K562 (cell line): ENCODE measurements around the gene TLCD1. TPM values are rescaled to one million over a fixed set of nuclear protein-coding genes. Genes with fewer than 3 reads are reported as not detected.

Source experiments
- BRF1 ChIP-seq: IDR thresholded peaks from 3 replicates; pipeline ENCODE4 v1.6.1; 2011; ENCODE audit warnings: borderline replicate concordance, mild to moderate bottlenecking; ENCODE audit not compliant: insufficient read length; ENCODE audit errors: extremely low read depth
- FOXK2 ChIP-seq, 2 experiments: fragments of 450-650 bp; IDR thresholded peaks in 1 of 2; conservative IDR thresholded peaks in 1 of 2; 2 replicates each; pipeline ENCODE4 v1.6.1; 2016; ENCODE audit warnings: low read depth in 2 of 2, mild to moderate bottlenecking in 1 of 2
- LCOR ChIP-seq: sonication (generic); formaldehyde crosslinking; IDR thresholded peaks from 2 replicates; pipeline ENCODE4 v1.8.0; 2022; ENCODE audit warnings: mild to moderate bottlenecking, missing genetic modification reagents
- MGA ChIP-seq: fragments of 450-650 bp; IDR thresholded peaks from 2 replicates; pipeline ENCODE4 v1.6.1; 2016; ENCODE audit warnings: mild to moderate bottlenecking, moderate library complexity
- MLLT1 ChIP-seq, 2 experiments: fragments of 450-650 bp; IDR thresholded peaks; 2 replicates each; pipeline ENCODE4 v1.6.1; 2016
- SREBF2 ChIP-seq: sonication (generic); formaldehyde crosslinking; IDR thresholded peaks from 2 replicates; pipeline ENCODE4 v1.4.0; 2020; ENCODE audit warnings: mild to moderate bottlenecking, missing genetic modification reagents
- TFE3 ChIP-seq: fragments of 450-650 bp; formaldehyde crosslinking; IDR thresholded peaks from 2 replicates; pipeline ENCODE4 v1.4.0; 2020; ENCODE audit warnings: mild to moderate bottlenecking, mixed read lengths
- ZNF695 ChIP-seq: fragments of 450-650 bp; formaldehyde crosslinking; IDR thresholded peaks from 2 replicates; pipeline ENCODE4 v1.4.0; 2020; ENCODE audit warnings: mild to moderate bottlenecking, moderate library complexity
- polyA plus RNA-seq, 8 experiments: library from polyadenylated mRNA; depleted of rRNA in 4 of 8; stranded (reverse) in 5 of 8; unstranded in 3 of 8; fragments of >200 nt; fragmentation: Nextera tagmentation in 2 of 8; fragmentation: Illumina TruSeq in 1 of 8; extraction: Ambion mirVana in 2 of 8; extraction: Trizol in 1 of 8; gene quantifications; 2 replicates each; pipeline versions ENCODE4 v1.2.1 to v1.2.3, GENCODE V29; 2011 to 2014; ENCODE audit warnings: inconsistent platforms in 1 of 8, missing spikeins in 1 of 8
- total RNA-seq, 7 experiments: library from RNA; depleted of rRNA in 6 of 7; stranded (reverse); fragments of >200 nt in 6 of 7; fragmentation: Illumina TruSeq in 2 of 7; extraction: Trizol in 2 of 7; gene quantifications; 2 replicates each; pipeline versions ENCODE4 v1.2.1 to v1.2.3, GENCODE V29; 2011 to 2021; ENCODE audit warnings: low replicate concordance in 1 of 7
- TF ChIP-seq, protein P1 (sequence below): IDR thresholded peaks from 3 replicates; pipeline ENCODE4 v1.6.1; 2011; ENCODE audit warnings: borderline replicate concordance, mild to moderate bottlenecking; ENCODE audit not compliant: insufficient read length, insufficient read depth

TLCD1 gene
- total and polyA plus RNA-seq, 9 of the 15 experiments (the other 6 are each of a cell fraction or from before 2014, with no cell fraction given): 6.8 to 37.7 (median 21.7) TPM

DNA sequence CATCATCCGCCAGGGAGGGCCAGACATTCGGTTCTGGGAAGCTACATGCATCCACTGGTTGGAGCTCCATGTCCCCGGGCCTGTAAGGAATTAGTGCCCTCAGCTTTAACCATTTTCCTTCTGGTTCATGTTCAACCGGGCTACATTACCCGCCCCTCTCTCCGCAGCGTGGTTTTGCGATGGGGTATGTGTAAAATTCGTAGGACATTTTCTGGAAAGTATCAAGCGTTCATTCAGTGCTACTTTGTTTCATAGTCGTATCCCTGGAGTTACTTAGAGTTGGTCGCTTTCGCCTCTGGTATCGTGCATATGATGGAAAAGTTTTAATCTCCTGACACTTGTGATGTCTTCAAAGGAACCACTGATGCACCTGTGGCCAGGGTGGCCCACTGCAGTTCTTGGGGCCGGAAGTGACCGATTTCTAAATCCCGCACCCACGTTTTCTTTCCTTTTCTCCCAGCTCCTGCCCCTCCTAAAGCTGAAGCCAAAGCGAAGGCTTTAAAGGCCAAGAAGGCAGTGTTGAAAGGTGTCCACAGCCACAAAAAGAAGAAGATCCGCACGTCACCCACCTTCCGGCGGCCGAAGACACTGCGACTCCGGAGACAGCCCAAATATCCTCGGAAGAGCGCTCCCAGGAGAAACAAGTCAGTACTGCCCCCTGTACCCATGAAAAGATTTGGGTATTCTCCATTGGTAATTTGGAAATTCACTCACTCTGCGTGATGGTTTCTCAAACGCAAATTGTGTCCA, 5.6 kb downstream of the TLCD1 start (continued):
- TF ChIP-seq, protein P1, sequence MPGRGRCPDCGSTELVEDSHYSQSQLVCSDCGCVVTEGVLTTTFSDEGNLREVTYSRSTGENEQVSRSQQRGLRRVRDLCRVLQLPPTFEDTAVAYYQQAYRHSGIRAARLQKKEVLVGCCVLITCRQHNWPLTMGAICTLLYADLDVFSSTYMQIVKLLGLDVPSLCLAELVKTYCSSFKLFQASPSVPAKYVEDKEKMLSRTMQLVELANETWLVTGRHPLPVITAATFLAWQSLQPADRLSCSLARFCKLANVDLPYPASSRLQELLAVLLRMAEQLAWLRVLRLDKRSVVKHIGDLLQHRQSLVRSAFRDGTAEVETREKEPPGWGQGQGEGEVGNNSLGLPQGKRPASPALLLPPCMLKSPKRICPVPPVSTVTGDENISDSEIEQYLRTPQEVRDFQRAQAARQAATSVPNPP: no peak
- TF ChIP-seq FOXK2 (conservative IDR thresholded peaks at IDR 0.05 in 1 of 2, IDR thresholded peaks at IDR 0.05 in 1 of 2; ENCODE audit: low read depth in 2 of 2) (peak in 1 of 2 experiments; percentile 30; a peak in 1 of 4 replicates), MLLT1 (IDR thresholded peaks at IDR 0.05) (peak in 1 of 2 experiments; percentile 11; a peak in 2 of 4 replicates), LCOR (CRISPR knock-in tag) (no peak), MGA (no peak), BRF1 (no peak), SREBF2 (CRISPR knock-in tag) (0 out of 2 replicates have a peak, but pooled peaks have one; percentile 7), ZNF695 (CRISPR knock-in tag) (0 out of 2 replicates have a peak, but pooled peaks have one; percentile 32), TFE3 (CRISPR knock-in tag) (no peak)
